ENCODE measurements around the gene DTX4. TPM values are rescaled to one million over a fixed set of nuclear protein-coding genes. Genes with fewer than 3 reads are reported as not detected.
A peak's percentile ranks its signal among the peaks of the same experiment; 100 is the strongest.
"Not testable (repeated sequence)": the region's sequence is repeated elsewhere in the genome, so short reads cannot be mapped to it uniquely, and the experiment has no call there.

DTX4 gene
- total RNA-seq = 126 TPM

DNA sequence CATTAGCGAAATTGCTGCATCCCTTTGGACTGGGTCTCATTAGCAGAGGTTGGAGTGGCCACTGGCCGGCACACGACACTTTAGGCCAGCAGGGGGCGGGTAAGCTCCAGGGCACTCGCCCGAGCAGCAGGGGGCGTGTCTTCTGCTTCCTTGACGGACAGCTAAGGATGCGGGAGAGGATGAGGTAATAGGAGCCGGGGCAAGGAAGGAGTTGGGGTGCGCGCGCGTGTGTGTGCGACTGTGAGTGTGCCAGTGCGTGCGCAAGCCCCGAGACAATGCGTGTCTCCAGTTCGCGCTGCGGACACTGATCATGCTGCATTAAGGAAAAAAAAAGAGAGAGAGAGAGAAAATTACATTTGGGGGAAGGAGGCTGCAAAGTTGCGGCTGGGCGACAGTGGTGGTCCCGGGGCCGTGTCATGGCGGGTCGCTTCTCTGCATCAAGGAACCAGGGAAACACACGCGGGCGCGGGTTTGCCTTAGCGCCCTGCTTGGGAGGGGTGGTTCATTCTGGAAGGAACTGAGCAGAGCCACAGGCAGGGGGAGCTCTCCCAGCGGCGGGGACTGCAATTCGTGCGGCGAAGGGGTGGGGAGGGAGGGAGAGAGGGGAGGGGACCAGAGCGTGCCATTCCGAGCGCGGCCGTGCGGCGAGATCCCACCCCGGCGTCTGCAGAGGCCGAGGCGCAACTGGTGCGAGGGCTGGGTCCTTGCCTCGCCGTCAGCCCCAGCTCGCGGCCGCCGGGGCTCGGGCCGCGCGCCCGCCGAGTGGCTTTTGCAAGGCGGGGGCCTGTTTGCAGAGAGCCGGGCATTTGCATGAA, at the start of gene DTX4:
DTX4 (plus strand) TSS at position 625 of the 815 bp plus-strand sequence. CDS start 464 bp downstream, outside the sequence.
- peak; percentile 95 for DNase-seq (ENCODE audit: low spot score)

DNA sequence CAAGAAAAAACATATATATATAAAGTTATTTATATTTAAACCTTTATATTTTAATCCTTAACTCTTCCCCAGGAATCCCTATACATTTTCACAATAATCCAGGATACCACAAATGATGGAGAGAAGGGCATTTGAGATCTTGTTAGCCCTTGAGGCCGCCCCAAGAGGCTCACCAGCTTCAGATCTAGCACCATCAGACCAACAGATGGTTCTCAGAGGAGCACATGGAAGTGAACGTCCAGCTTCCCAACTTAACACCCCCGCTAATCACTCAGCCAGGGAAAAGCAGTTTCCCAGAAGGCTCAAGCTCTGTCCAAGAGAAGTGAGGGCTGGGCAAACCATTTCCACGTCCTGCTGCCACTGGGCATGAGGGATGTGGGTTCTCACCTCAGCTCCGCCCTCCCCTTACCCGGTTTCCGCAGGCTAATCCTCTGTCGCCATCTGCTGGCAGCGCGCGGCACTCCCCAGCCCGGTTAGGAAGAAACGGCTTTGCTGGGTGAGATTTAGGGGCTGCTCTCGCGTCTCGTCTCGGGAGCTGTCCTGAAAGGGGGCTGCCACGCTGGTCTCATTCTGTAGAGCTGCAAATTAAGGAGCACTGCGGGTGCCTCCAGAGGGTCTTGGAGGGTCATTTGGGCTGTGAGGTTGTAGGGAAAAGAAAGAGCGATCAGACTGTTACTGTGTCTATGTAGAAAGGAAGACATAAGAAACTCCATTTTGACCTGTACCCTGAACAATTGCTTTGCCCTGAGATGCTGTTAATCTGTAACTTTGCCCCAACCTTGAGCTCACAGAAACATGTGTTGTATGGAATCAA, 36.1 kb upstream of the DTX4 start:
- DNase-seq (ENCODE audit: low spot score) = peak; percentile 79

DNA sequence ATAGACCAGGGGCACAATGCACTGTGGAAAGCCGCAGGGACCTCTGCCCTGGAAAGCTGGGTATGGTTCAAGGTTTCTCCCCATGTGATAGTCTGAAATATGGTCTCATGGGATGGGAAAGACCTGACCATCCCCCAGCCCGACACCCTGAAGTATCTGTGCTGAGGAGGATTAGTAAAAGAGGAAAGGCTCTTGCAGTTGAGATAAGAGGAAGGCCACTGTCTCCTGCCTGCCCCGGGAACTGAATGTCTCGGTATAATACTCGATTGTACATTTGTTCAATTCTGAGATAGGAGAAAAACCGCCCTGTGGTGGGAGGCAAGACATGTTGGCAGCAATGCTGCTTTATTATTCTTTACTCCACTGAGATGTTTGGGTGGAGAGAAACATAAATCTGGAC, 35.4 kb upstream of the DTX4 start:
- not testable (repeated sequence) for DNase-seq (ENCODE audit: low spot score)

DNA sequence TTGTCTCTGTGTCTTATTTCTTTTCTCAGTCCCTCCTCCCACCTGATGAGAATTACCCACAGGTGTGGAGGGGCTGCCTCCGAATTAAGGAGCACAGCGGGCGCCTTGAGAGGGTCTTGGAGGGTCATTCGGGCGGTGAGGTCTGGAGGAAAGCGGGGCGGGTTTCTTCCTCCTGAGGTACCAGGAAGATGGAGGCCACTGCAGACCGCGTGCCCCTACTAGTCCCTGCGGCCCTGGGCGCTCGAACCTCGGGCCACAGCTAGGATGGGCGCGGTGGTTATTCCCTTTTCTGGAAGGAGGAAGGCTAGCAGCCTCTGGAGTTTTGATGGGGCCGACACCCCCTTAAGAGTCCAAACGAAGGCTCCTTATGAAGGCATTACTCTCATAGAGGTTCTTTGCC, 34.7 kb upstream of the DTX4 start:
- DNase-seq (ENCODE audit: low spot score) = no peak

DNA sequence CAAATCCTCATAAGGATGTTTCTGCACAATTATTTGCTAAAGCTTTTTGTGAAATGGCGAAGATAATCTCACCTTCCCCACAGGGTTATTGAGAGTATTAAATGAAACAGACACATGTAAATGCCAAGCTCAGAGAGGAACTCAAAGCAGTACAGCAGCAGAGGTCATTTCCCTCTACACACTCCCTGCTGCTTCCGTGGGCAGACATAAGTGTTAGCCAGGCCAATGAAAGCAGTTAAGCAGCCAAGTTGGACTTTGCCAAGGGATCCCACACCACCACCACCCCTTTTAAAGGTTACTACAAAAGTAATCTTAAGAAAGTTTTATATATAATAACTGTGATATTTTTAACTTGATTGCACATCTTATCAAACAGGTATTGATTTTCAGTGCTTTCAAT, 33.3 kb upstream of the DTX4 start:
- no peak for DNase-seq (ENCODE audit: low spot score)

DNA sequence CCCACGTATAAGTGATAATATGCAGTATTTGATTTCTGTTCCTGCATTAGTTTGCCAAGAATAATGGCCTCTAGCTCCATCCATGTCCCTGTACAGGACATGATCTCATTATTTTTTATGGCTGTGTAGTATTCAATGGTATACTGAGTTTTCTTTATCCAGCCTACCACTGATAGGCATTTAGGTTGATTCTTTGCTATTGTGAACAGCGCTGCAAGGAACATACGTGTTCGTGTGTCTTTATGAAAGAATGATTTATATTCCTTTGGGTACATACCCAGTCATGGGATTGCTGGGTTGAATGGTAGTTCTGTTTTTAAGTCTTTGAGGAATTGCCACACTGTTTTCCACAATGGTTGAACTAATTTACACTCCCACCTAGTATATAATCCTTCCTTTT, 30.7 kb upstream of the DTX4 start:
- DNase-seq (ENCODE audit: low spot score) = no peak

DNA sequence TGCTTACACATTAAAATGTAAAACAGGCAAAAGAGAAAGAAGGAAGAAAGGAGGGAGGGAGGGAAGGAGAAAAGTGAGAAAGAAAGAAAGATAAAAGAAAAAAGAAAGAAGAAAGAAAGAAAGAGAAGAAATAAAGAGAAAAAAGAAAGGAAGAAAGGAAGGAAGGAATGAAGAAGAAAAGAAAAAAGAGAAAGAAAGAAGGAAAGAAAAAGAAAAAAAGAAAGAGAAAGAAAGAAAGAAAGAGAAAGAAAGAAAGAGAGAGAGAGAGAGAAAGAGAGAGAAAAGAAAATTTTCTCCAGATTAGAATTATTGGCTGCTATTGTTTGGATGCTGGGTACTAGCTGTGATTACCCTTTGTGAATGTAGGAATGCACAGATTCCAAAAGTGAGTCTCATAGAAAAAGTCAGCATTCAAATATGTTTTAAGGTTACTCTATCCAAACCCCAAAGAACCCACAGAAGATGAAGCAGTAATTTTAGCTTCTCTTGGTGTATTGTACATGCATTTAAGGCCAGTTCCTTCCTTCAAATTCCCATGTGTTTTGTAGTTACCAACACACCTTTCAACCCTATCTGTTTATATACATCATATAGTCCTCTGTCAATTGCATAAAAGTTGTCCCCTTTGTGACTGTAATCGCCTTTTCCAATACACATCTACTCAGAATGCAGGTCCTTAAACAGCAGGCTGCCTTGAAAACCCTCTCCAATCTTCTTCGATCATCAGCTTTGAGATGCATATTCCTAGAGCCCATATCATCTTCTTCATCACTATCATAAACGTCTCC, 30.1 kb upstream of the DTX4 start:
- no peak for DNase-seq (ENCODE audit: low spot score)

DNA sequence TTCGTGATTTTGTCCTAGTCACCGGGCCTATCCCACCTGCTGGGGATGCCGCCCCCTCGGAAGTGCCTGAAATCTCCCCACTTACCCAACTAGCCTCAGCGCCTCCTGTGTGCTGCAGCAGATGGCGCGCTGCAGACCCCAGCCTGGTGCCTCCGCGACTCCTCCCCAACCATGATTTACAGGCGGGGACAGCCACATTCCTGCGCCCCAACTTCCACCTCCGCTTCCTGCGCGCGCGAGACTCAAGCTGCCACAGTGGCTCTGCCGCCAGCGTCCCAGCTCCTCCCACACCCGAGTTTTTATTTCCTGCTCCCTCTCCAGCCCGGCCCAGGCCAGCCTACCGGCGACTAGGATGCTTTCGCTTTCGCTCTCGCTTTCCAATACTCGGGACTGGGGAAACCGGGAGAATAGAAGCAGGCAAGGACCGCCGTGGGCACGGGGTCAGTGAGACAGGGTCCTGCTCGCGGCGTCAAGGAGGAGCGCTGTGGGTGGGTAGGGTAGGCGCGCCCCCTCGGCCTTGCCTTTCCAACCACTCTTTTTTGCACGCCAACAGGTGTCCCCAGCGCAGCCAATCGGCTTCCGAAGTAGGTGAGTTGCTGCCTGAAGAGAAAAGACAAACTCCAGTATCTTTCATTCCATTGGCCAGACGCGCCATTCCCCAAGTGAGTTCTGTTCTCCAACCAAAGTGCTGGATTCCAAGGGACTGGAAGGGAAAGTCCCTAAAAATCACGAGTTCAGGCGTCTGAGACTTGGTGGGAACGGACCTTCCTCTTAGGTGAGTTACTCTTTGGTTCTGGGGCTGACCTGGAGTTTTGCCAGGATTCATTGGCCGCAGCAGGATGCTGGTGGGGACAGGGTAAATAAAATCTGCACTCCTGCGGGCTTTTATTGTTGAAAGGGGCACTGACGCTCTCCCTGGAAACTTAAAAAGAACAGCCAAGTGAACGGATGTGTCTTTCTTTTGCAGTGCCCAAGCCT, 29.1 kb upstream of the DTX4 start, which contains the start of gene FAM111A:
FAM111A (plus strand) TSS at position 327 of the 978 bp plus-strand sequence. CDS start 6,017 bp downstream, outside the sequence.
- DNase-seq (ENCODE audit: low spot score) = peak; percentile 92

DNA sequence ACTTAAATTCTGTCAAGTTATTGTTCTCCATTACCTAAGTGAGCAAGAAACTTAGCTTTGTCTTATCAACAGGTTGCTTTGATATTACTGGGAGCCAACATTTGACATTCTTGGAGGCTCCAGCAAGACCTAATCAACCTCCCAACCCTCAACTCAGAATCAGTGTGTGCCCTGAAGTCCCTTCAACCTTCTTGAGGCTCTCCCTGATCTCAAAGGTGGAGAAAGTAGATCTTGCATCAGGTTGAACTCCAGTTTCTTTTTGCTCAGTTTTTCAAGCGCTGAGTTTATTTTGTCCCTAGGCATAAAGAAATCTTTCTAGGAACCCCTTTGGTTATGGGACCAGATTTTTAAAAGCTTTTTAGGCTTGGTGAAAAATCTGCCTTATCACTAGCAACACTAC, 27.8 kb upstream of the DTX4 start:
- no peak for DNase-seq (ENCODE audit: low spot score)

DNA sequence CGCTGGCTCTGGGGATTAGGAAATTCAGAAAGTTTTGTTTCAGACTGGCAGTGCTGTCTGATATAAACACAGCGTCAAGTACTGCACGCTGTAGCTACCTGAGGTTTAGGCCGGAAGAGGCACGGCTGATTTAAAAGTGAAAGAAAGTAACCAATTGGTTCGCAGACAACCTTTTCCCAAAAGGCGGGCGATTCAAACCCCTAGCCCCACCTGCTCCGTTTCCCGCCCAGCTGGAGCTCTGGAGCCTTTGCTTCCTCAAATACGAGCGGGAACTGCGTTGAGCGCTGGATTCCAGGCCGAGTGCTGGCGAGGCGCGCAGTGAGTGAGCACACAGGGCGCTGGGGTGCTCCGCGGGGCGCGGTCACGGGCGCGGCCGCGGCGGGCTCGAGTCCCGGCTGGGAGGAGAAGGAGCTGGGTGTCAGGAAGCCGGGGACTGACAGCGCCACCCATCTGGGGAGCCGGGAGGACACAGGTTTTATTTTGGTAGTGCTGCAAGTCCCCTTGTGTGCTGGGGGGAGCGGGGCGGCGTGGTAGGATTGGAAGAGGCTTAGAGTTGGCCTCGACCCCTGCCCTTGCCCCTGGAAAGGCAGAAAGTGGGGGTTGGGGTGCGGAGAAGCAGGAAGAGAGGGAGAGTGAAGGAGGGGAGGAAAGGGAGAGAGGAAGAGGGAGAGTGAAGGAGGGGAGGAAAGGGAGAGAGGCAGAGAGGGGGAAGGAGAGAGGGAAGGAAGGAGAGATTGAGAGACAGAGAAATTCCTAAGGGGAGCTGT, 27.2 kb upstream of the DTX4 start:
- peak; percentile 81 for DNase-seq (ENCODE audit: low spot score)

DNA sequence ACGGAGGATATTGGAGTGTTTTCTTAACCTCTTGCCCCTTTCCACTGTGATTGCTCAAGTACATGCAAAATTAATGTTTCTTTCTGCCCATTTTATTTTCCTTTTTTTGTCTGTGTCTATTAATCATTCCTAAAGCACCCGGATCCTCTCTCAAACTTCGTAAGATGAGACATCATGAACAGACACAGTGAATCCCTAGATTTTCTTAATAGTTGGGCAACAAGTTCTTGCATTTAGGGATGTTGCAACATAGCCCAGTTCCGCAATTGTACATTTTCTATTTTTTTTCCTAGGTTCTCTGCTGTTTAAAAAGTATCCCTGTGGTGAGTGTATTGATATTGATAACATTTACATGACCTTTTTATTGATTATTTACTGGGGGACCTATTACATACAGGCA, 26.4 kb upstream of the DTX4 start:
- DNase-seq (ENCODE audit: low spot score) = no peak

DNA sequence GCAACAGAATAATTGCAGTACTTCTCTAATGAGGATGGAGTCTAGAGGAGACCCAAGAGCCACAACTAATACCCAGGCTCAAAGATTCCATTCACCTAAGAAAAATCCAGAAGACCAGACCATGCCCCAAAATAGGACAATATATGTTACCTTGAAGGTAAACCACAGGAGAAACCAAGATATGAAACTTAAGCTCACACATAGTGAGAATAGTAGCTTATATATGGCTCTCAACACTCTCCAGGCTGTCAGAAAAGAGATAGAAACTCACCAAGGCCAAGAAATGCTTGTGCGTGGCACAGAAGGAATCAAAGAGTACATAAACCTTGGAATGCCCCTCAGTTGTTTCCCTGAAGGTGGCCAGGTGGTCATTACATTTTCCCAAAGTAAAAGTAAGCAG, 20.2 kb upstream of the DTX4 start:
- no peak for DNase-seq (ENCODE audit: low spot score)

DNA sequence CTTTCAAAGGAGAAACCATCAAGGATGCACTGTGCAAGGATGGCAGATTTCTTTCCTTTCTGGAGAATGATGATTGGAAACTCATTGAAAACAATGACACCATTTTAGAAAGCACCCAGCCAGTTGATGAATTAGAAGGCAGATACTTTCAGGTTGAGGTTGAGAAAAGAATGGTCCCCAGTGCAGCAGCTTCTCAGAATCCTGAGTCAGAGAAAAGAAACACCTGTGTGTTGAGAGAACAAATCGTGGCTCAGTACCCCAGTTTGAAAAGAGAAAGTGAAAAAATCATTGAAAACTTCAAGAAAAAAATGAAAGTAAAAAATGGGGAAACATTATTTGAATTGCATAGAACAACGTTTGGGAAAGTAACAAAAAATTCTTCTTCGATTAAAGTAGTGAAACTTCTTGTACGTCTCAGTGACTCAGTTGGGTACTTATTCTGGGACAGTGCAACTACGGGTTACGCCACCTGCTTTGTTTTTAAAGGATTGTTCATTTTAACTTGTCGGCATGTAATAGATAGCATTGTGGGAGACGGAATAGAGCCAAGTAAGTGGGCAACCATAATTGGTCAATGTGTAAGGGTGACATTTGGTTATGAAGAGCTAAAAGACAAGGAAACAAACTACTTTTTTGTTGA, 19.5 kb upstream of the DTX4 start:
- no peak for DNase-seq (ENCODE audit: low spot score)

DNA sequence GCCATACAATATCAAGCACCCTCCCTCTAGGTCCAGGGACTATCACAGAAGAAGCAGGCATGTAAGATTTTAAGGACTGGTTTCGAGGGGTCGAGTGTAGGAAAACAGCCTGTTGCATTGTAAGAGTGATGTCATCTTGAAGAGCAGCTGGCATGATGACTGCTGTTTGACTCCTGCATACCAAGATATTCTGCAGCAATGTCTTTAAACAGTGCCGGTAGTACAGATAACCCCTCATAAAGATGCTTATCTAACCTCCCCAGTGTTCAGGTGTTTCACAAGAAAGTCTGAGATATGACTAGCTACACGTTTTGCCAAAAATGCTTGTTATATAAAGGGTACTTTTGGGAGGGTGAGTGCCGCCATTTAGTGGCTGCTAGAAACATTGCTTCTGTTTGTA, 17.3 kb upstream of the DTX4 start:
- DNase-seq (ENCODE audit: low spot score) = no peak

DNA sequence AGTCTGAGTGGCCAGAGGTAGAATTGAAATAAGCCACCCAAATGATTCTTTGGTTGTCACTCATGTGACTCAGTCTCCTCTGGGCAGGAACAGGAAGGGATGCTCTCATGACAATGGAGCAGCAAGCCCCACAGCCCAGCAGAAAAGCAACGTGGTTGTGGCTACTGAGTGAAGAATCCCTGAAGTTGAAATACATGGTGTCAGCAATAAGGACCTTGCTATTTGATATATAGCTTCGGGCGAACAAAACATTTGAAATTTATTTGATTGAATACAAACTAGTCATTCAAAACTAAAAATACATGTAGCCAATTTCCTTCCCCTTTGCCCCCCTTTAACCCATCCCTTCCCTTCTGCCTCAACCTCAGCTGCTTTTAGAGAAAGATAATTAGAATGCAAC, 14.5 kb upstream of the DTX4 start:
- DNase-seq (ENCODE audit: low spot score) = no peak

DNA sequence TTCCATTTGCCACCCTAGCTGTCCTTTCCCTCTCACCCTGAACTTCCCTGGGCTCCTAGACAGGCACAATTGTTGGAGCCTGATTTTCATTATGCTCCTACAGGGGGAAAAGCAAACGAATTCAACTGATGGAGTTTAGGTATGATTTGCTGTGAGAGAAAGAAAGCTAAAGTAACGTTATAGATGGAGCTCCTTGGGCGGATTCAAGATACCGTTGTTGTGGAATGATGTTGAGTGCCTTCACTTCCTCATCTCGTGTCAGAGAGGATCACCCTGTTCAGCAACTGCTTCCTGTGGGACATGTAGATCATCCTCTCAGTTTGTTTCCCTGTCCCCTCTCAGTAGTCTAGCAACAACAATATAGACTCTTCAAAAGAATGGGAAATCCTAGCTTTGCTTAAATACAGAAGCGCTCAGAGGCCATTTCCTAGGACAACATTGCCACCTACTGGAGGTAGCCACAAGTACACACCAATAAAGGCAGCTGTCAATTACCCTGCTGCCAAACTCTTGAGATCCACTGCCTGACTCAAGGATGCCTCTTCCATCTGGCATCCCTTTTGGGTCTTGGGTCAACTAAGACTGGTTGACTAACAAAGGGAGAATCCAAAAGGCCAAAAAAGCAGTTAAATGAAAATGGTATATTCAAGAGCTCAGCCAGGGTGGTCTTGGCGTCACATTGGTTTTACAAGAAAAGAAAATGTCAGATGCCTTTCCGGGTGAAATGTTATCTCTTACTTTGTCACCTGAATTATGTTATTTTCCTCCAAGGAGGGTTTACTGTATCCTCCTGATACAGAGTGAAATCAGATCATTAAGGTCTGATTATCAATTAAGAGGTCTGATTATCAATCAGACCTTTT, 13.5 kb upstream of the DTX4 start:
- peak; percentile 57 for DNase-seq (ENCODE audit: low spot score)

DNA sequence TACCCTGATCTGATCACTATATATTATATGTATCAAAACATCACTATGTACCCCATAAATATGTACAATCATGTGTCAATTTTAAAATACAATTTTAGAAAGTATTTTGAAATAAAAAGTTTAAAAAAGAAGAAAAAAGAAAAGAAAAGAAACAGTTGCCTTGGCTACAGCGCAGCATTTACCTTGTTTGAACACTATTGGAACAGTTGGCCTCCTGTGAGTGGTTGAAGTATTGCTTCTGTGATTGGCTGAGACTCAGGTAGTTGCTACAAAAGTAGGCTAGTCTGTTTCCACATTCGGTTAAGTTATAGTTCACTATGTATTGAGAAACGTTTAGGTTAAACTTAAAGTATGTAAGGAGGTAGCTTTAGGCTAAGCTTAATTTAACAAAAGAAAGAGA, 7.9 kb upstream of the DTX4 start:
- DNase-seq (ENCODE audit: low spot score) = no peak

DNA sequence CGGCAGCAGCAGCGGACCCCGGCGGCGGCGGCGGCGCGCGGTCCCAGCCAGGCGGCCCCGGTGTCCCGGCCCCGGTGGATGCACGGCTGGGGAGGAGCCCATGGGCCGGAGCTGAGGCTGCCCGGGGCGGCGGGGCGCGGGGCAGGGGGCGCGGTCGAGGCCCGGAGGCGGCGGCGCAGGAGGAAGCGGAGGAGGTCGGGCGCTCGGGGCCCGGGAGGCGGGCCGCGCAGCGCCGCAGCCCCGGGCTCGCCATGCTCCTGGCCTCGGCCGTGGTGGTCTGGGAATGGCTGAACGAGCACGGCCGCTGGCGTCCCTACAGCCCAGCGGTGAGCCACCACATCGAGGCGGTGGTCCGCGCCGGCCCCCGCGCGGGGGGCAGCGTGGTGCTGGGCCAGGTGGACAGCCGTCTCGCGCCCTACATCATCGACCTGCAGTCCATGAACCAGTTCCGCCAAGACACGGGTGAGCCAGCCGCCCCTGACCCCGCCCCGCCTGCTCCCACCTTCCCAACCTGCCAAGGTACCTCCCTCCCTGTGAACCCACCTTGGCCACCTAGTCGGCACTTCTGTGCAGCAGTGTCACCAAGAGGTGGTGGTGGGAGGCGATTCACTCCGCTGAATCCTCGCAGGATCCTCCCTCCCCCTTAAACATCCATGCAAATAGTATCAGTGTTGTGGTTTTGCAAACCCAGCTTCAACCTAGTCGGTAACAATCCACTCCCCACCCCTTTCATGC, 580 bp downstream of the DTX4 start:
- peak; percentile 72 for DNase-seq (ENCODE audit: low spot score)
